ENCODE measurements around the gene TSPAN6. TPM values are rescaled to one million over a fixed set of nuclear protein-coding genes. Genes with fewer than 3 reads are reported as not detected.

Gene TSPAN6
- total RNA-seq, 2 experiments from 2014 or later = 1.1 to 1.9 TPM

DNA sequence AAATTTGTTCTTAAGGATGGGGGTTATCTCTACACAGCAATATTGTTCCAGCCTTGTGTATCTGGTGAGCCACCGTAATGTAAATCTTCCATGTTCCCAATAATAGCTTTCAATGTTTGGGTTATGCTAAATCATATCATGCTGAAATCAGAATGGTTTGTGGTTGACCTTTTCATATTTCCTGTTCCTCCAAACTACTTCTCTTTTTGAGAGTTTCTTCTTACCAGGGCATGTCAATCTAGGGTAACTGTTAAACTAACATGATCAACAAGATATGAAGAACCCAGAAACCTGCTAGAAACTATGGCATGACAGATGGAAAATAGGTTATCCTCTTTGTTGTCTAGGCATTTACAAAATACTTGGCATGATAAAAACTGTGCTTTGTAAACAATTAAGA lies 29.9 kb downstream of the TSPAN6 start:
- Mint-ChIP-seq H3K27ac (no peak overlapping the region), H3K27me3 (peaks cover 6% of the 10 kb centered on the region), H3K36me3 (ENCODE audit: low read depth) (no peaks in the 10 kb centered on the region), H3K9me3 (no peaks in the 10 kb centered on the region), H3K4me3 (no peak overlapping the region), H3K4me1 (ENCODE audit: low read depth) (no peaks in the 10 kb centered on the region)
- Histone ChIP-seq H3K36me3 (ENCODE audit: insufficient read depth, low read length) (no peaks in the 10 kb centered on the region), H3K4me1 (ENCODE audit: insufficient read depth, low read length) (no peaks in the 10 kb centered on the region), H3K4me3 (ENCODE audit: low read length) (no peak overlapping the region), H3K27ac (ENCODE audit: low read depth in 1 of 2, low read length in 2 of 2) (no peak overlapping the region), H3K9me3 (ENCODE audit: control insufficient read depth in 1 of 2, insufficient read depth in 1 of 2, low read length in 2 of 2) (no peaks in the 10 kb centered on the region), H3K27me3 (ENCODE audit: control insufficient read depth in 1 of 2, insufficient read depth in 2 of 2, low read length in 2 of 2) (no peaks in the 10 kb centered on the region)
- CTCF ChIA-PET = no interaction called here
- POLR2A ChIA-PET = no interaction called here
- DNase-seq (no peak), ATAC-seq (ENCODE audit: poor library complexity) (no peak)
- intact Hi-C loops (cut with DNase I, micrococcal nuclease) = no loop called here
- TF ChIP-seq, protein P1, sequence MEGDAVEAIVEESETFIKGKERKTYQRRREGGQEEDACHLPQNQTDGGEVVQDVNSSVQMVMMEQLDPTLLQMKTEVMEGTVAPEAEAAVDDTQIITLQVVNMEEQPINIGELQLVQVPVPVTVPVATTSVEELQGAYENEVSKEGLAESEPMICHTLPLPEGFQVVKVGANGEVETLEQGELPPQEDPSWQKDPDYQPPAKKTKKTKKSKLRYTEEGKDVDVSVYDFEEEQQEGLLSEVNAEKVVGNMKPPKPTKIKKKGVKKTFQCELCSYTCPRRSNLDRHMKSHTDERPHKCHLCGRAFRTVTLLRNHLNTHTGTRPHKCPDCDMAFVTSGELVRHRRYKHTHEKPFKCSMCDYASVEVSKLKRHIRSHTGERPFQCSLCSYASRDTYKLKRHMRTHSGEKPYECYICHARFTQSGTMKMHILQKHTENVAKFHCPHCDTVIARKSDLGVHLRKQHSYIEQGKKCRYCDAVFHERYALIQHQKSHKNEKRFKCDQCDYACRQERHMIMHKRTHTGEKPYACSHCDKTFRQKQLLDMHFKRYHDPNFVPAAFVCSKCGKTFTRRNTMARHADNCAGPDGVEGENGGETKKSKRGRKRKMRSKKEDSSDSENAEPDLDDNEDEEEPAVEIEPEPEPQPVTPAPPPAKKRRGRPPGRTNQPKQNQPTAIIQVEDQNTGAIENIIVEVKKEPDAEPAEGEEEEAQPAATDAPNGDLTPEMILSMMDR (IDR thresholded peaks at IDR 0.05) = no peak

DNA sequence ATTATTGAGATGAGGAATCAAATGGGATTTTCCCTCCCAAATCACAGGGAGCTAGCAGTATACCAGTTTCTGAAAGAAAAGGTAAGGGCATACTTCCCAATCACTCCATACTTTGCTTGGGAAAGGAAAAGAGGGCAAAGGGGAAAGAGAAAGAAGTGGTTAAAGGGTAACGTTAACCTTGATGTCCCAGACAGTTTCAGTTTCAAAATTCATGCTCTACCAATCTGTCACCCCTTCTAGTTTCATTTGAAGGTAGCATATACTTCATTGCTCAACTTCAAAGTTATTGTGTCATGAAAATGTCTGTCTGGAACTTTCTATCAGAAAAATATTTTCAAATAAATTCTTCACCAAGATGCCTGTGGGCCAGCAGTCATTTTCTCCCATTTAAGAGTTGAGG lies 35.8 kb downstream of the TSPAN6 start:
- TF ChIP-seq, protein P1 (IDR thresholded peaks at IDR 0.05) = no peak
- Mint-ChIP-seq H3K27ac (no peak overlapping the region), H3K9me3 (no peaks in the 10 kb centered on the region), H3K4me1 (ENCODE audit: low read depth) (no peaks in the 10 kb centered on the region), H3K27me3 (peaks cover 6% of the 10 kb centered on the region), H3K4me3 (no peak overlapping the region), H3K36me3 (ENCODE audit: low read depth) (no peaks in the 10 kb centered on the region)
- no peak overlapping the region for H3K4me3 ChIP-seq (ENCODE audit: low read length)
- H3K9me3 ChIP-seq (ENCODE audit: control insufficient read depth in 1 of 2, insufficient read depth in 1 of 2, low read length in 2 of 2) = no peaks in the 10 kb centered on the region
- no peak overlapping the region for H3K27ac ChIP-seq (ENCODE audit: low read depth in 1 of 2, low read length in 2 of 2)
- no peaks in the 10 kb centered on the region for H3K27me3 ChIP-seq (ENCODE audit: control insufficient read depth in 1 of 2, insufficient read depth in 2 of 2, low read length in 2 of 2)
- POLR2A ChIA-PET = no interaction called here
- no peaks in the 10 kb centered on the region for H3K36me3 ChIP-seq (ENCODE audit: insufficient read depth, low read length)
- CTCF ChIA-PET = no interaction called here
- intact Hi-C loops (cut with DNase I, micrococcal nuclease) = no loop called here
- ATAC-seq (ENCODE audit: poor library complexity) = no peak
- DNase-seq = no peak
- no peaks in the 10 kb centered on the region for H3K4me1 ChIP-seq (ENCODE audit: insufficient read depth, low read length)

DNA sequence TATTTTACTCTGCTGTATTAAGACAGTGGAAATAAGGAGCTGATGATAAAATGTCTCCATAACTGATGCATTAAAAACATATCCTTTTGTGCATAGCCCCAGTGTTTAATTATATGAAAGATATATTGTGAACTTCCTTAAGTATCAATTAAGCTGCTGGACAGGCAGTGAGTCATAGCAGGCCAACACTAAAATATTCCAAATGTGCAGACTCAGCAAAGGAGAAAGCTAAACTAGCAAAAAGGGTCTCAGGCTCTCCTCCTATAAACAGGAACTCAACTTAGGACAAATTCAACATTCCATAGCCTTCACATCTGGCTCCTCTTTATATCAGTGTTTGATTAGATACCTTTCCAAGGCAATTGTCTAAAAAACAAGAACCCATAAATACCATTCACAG lies 36.3 kb downstream of the TSPAN6 start:
- H3K9me3 ChIP-seq (ENCODE audit: control insufficient read depth in 1 of 2, insufficient read depth in 1 of 2, low read length in 2 of 2) = no peaks in the 10 kb centered on the region
- intact Hi-C loops (cut with DNase I, micrococcal nuclease) = no loop called here
- no peak overlapping the region for H3K27ac ChIP-seq (ENCODE audit: low read depth in 1 of 2, low read length in 2 of 2)
- H3K4me3 ChIP-seq (ENCODE audit: low read length) = no peak overlapping the region
- TF ChIP-seq, protein P1 (IDR thresholded peaks at IDR 0.05) = no peak
- H3K4me1 Mint-ChIP-seq (ENCODE audit: low read depth) = no peaks in the 10 kb centered on the region
- no peaks in the 10 kb centered on the region for H3K27me3 ChIP-seq (ENCODE audit: control insufficient read depth in 1 of 2, insufficient read depth in 2 of 2, low read length in 2 of 2)
- no peaks in the 10 kb centered on the region for H3K36me3 ChIP-seq (ENCODE audit: insufficient read depth, low read length)
- ChIA-PET POLR2A (no interaction called here), CTCF (no interaction called here)
- no peaks in the 10 kb centered on the region for H3K4me1 ChIP-seq (ENCODE audit: insufficient read depth, low read length)
- no peak overlapping the region for H3K4me3 Mint-ChIP-seq
- H3K36me3 Mint-ChIP-seq (ENCODE audit: low read depth) = no peaks in the 10 kb centered on the region
- no peaks in the 10 kb centered on the region for H3K9me3 Mint-ChIP-seq
- peaks cover 6% of the 10 kb centered on the region for H3K27me3 Mint-ChIP-seq
- ATAC-seq (ENCODE audit: poor library complexity) (no peak), DNase-seq (no peak)
- H3K27ac Mint-ChIP-seq = no peak overlapping the region
